VCaP (cell line): Measurements from ENCODE around the gene TAF6L.

Source experiments
- H3K27ac ChIP-seq: fragments of 450-650 bp; 2 replicates; pipeline ENCODE4 v1.5.1; 2017
- TF ChIP-seq, protein P1 (sequence below): fragments of 450-650 bp; conservative IDR thresholded peaks from 2 replicates; pipeline ENCODE4 v1.5.1; 2017; ENCODE audit warnings: mild to moderate bottlenecking, moderate library complexity

TAF6L gene, protein sequence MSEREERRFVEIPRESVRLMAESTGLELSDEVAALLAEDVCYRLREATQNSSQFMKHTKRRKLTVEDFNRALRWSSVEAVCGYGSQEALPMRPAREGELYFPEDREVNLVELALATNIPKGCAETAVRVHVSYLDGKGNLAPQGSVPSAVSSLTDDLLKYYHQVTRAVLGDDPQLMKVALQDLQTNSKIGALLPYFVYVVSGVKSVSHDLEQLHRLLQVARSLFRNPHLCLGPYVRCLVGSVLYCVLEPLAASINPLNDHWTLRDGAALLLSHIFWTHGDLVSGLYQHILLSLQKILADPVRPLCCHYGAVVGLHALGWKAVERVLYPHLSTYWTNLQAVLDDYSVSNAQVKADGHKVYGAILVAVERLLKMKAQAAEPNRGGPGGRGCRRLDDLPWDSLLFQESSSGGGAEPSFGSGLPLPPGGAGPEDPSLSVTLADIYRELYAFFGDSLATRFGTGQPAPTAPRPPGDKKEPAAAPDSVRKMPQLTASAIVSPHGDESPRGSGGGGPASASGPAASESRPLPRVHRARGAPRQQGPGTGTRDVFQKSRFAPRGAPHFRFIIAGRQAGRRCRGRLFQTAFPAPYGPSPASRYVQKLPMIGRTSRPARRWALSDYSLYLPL

DNA sequence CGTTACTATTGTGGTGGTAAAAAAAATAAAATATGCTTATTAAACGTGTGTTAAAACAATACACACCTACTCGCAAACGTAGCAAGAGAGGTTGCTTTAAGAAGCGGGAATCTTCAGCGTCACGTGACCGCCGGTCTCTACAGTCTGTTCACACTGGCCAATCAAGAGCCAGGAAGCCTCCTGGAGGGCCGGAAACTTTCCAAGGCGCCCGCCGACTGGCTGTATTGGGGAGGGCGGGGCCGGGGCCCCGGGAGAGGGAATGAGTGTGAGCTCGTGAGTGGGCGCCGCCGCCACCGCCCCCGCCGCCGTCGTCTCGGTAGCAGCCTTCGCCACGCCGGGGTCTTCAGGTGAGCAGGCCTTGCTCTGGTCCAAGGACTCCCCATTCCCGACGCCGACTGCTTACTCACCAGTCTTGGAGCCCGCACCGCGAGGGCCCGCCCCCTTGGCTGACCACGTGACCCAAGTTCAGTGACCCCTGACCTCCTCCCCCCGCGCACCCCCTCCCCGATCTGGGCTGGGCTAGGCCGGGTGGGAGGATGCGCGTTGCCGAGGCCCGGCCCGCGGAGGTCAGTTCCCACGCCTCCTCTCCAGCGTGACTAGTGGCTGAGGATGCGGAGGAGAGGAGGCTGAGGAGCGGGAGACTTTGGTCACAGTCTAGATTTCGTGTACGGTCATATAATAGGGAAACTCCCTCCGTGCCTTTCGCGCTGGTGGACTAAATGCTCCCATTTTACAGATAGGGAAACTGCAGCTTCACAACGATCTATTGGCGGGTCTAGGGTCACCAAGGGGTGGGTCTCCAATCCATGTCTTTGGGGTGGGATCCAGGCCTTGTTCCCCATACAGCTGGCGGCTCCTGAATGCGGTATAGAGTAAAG is at the start of gene TAF6L:
TSS of gene TAF6L (plus strand) at position 253 of the 878 bp plus-strand sequence. CDS start 4,388 bp downstream, outside the sequence.
- TF ChIP-seq, protein P1, sequence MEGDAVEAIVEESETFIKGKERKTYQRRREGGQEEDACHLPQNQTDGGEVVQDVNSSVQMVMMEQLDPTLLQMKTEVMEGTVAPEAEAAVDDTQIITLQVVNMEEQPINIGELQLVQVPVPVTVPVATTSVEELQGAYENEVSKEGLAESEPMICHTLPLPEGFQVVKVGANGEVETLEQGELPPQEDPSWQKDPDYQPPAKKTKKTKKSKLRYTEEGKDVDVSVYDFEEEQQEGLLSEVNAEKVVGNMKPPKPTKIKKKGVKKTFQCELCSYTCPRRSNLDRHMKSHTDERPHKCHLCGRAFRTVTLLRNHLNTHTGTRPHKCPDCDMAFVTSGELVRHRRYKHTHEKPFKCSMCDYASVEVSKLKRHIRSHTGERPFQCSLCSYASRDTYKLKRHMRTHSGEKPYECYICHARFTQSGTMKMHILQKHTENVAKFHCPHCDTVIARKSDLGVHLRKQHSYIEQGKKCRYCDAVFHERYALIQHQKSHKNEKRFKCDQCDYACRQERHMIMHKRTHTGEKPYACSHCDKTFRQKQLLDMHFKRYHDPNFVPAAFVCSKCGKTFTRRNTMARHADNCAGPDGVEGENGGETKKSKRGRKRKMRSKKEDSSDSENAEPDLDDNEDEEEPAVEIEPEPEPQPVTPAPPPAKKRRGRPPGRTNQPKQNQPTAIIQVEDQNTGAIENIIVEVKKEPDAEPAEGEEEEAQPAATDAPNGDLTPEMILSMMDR = no peak
- peak within 1 kb of the TSS; percentile 84 for H3K27ac ChIP-seq

DNA sequence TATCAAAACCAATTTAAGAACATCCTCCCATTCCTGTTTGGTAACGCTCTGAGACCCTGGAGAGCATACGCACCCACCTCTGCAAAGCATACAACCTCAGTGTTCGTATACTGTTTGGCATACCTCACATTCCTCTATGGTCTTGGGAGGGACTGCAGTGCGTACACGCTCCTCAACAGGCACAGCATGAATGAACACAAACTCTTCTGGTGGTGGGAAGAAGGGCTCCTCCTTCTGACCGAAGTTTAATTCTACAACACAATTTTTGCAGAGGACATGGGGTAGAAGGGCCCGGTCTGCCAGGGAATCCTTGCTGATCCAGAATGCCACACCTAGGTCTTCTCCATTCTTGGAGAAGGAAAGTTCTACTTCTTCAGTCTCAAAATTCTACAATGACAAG is 49.2 kb upstream of the TAF6L start:
- TF ChIP-seq, protein P1 = no peak; the same call in 1 of the 2 replicates
- peak overlapping the region; percentile 9; the same call in 1 of the 2 replicates for H3K27ac ChIP-seq

DNA sequence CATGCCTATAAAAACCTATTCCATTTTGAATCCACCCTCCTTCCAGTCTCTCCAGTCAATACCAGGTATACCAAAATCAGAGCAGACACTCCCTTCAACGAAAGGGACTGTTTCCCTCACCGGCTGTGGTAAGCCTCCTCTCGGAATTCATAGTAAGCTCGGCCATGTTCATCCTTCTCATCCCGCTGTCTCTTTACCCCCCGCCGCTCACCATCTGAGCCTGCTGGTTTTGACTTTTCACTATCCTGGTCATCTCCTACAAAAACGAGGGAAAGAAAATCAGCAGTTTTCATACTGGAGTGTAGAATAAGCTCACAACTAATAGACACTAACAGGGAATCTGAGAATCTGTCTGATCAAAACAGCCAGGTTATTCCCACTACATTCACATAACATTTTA is 47.0 kb upstream of the TAF6L start:
- TF ChIP-seq, protein P1 = no peak

DNA sequence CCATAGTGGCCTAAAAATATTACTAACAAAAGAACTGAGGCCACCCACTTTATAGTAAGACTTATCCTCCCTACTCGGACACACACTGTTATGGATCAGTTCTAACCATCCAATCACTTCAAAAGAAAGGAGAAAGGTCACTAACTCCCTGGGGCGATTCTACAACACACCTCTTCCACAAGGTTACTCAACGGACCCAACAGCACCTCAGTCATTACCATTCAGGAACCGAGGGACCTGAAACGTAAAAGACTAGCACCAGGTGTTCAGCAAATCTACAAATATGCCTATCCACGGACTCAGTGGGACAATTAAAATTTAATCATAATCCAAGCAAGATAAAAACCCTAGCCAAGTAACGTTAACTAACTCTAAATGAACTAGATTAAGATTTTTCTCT is 45.5 kb upstream of the TAF6L start:
- TF ChIP-seq, protein P1 = no peak
- H3K27ac ChIP-seq = peak overlapping the region; percentile 97

More for the DNA sequence above, 47.0 kb upstream of the TAF6L start:
- H3K27ac ChIP-seq = peak overlapping the region; percentile 97; the same call in 1 of the 2 replicates

DNA sequence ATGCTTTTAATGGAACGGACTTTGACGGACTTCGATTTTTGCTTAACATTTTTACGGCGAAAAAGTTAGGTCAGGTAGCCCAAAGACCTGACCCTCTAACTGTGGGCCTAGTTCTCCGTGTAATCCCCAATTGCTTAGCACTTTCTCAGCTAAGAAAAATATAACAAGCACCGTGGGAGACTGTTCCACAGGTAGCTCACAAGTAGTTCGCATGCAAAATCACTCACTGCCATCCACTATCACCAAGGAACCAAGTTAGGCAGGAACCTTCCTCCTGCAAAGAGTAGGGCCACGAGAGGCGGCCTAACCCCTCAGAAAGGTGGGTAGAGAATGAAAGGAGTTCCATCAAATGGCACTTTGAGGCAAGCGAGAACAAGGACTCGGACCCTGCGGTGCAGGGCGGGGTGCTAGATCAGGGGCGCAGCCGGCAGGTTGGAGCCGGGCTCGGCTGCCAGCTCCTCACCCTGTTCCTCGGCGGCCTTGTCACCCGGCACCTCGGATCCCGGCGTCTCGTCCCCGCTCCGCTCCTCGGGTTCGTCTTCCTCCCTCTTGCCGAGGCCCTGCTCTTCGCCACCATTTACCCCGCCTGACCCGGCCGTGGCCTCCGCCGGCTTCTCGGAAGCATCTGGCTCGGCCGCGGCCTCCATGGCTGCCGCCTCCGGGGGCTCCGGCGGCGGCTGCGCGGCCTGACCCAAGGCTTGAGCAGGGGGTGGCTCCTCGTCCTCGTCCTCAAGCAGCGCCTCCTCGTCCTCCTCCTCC is 44.9 kb upstream of the TAF6L start:
- H3K27ac ChIP-seq = peak overlapping the region; percentile 97
- TF ChIP-seq, protein P1 = no peak

DNA sequence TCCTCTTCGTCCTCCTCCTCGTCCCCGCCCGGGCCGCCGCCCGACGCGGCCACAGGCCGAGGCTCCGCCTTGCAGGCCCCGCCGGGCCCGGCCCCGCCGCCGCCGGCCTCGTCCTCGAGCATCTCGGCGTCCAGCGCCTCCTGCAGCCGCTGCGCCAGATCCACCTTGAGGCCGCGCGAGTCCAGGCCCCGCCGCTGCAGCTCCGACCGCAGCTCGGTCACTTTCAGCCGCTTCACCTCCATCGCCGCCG is 44.4 kb upstream of the TAF6L start:
- TF ChIP-seq, protein P1 = no peak
- peak overlapping the region; percentile 97 for H3K27ac ChIP-seq
